ENCODE measurements around the gene ARL17B. TPM values are rescaled to one million over a fixed set of nuclear protein-coding genes. Genes with fewer than 3 reads are reported as not detected.
"Not testable (repeated sequence)": the region's sequence is repeated elsewhere in the genome, so short reads cannot be mapped to it uniquely, and the experiment has no call there.

ARL17B gene
- total RNA-seq, 1 donor from 2014 or later: not detected

DNA sequence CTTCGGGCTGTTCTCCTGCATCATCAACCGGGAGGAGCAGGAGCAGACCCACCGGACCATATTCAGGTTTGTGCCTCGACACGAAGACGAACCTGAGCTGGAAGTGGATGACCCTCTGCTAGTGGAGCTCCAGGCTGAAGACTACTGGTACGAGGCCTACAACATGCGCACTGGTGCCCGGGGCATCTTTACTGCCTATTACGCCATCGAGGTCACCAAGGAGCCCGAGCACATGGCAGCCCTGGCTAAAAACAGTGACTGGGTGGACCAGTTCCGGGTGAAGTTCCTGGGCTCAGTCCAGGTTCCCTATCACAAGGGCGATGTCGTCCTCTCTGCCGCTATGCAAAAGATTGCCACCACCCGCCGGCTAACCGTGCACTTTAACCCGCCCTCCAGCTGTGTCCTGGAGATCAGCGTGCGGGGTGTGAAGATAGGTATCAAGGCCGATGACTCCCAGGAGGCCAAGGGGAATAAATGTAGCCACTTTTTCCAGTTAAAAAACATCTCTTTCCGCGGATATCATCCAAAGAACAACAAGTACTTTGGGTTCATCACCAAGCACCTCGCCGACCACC is 117.1 kb downstream of the ARL17B start:
- H3K4me1 ChIP-seq; intact Hi-C loops (cut with DNase I); H3K27ac ChIP-seq; H3K36me3 ChIP-seq; H3K27me3 ChIP-seq; H3K9me3 ChIP-seq; DNase-seq (ENCODE audit: low spot score in 2 of 2); H3K4me3 ChIP-seq: not testable (repeated sequence)

DNA sequence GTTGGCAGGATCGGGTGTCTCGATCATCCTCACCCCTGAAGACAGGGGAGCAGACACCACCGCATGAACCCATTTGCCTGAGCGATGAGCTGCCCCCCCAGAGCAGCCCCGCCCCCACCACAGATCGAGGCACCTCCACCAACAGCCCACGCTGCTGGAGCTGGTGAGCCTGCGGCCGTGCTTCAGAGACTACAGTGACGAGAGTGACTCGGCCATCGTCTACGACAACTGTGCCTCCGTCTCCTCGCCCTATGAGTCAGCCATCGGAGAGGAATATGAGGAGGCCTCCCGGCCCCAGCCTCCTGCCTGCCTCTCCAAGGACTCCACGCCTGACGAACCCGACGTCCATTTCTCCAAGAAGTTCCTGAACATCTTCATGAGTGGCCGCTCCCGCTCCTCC is 117.6 kb downstream of the ARL17B start:
- H3K4me3 ChIP-seq; H3K9me3 ChIP-seq; H3K4me1 ChIP-seq; DNase-seq (ENCODE audit: low spot score in 2 of 2); H3K27ac ChIP-seq; H3K27me3 ChIP-seq; intact Hi-C loops (cut with DNase I); H3K36me3 ChIP-seq: not testable (repeated sequence)

DNA sequence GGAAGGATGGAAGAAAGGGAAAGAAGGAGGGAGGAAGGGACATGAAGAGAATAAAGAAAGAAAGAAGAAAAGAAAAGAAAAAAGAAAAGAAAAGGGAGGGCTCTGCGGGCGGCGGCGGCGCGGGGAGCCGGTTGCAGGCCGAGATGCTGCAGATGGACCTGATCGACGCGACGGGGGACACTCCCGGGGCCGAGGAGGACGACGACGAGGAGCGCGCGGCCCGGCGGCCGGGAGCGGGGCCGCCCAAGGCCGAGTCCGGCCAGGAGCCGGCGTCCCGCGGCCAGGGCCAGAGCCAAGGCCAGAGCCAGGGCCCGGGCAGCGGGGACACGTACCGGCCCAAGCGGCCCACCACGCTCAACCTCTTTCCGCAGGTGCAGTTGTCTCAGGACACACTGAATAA is 118.1 kb downstream of the ARL17B start:
- H3K4me3 ChIP-seq: peak overlapping the region in 1 of 2 donors; percentile 49

DNA sequence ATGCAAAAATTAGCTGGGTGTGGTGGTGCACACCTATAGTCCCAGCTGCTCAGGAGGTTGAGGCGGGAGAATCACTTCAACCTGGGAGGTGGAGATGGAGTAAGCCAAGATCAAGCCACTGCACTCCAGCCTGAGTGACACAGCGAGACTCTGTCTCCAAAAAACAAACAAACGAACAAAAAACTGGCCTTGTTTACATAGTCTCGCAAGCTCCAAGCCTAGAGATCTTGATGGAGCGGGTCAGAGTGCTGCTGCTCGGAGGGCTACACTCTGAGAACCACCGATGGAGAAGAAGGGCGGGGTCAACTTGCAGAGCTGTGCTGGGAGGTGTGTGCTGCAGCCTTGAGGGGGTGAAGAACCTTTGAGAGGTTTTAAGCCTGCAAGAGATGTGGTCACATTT is 130.2 kb downstream of the ARL17B start:
- H3K4me3 ChIP-seq; H3K9me3 ChIP-seq; H3K36me3 ChIP-seq; H3K4me1 ChIP-seq; DNase-seq (ENCODE audit: low spot score in 2 of 2); H3K27me3 ChIP-seq; intact Hi-C loops (cut with DNase I); H3K27ac ChIP-seq: not testable (repeated sequence)

More for the DNA sequence above, 118.1 kb downstream of the ARL17B start:
- DNase-seq (ENCODE audit: low spot score in 2 of 2); H3K36me3 ChIP-seq; H3K27me3 ChIP-seq; H3K4me1 ChIP-seq; intact Hi-C loops (cut with DNase I); H3K9me3 ChIP-seq; H3K27ac ChIP-seq: not testable (repeated sequence)

DNA sequence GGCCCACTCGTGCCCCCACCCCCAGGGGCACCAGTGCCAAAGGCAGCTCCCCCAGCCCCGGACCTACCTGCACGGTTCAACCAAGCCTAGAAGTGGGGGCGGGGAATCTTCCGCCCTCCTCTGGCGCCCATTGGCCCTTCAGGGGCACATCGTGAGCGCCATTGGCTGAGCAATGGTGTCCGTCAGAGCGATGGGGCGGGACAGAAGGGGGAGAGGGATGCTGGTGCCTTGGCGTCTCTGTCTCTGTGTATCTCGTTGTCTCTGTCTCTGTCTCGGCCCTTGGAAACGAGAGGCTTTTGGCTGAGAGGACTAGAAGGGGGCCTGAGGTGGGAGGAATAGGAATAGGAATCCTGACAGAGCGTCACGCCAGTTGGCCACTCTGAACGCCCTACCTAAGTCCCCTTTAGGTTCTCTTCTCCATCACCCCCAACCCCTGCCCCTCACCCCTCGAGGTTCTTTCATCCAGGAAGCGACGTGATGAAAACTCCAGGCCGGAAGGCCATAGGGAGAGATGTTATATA is 136.2 kb downstream of the ARL17B start:
- H3K27me3 ChIP-seq; H3K4me1 ChIP-seq; H3K36me3 ChIP-seq; H3K9me3 ChIP-seq; intact Hi-C loops (cut with DNase I): not testable (repeated sequence)
- H3K27ac ChIP-seq: peak overlapping the region in 1 of 2 donors; percentile 52
- peak; percentile 78 to 95 for DNase-seq (ENCODE audit: low spot score in 2 of 2)
- H3K4me3 ChIP-seq: peak overlapping the region; percentile 64 to 87

DNA sequence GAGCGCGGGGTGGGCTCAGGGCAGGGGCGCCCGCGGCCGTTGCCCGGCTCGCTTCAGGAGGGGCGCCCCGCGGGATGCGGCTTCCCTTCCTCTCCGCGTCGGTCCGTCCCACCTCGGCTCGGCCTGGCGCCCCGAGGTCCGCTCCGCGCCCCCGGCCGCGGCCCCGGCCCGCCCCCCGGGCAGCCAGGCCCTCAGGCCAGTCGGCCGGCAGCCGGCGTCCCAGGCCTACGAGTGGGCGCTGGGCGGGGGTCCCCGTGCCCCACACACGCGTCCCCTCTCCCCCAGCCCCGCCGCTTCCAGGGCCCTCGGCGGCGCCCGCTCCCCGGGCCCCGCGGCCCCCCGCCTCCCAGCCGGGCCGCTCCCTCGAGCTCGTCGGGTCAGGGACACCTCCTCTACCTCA is 136.7 kb downstream of the ARL17B start:
- H3K4me3 ChIP-seq: peak overlapping the region; percentile 64 to 87
- H3K9me3 ChIP-seq; intact Hi-C loops (cut with DNase I); DNase-seq (ENCODE audit: low spot score in 2 of 2); H3K27me3 ChIP-seq; H3K4me1 ChIP-seq; H3K27ac ChIP-seq; H3K36me3 ChIP-seq: not testable (repeated sequence)

Other genes starting within 250 kb of the ARL17B start
- gene KANSL1, start 168.3 kb downstream of the ARL17B start, total RNA-seq: 53.5 TPM
- gene LRRC37A, start 66.6 kb downstream of the ARL17B start, total RNA-seq: not detected
- gene LRRC37A2, start 150.7 kb upstream of the ARL17B start, total RNA-seq: 7.7 TPM
- gene ARL17A, start 217.9 kb upstream of the ARL17B start, total RNA-seq: 3.4 TPM
- 13.0 TPM for gene NSF, start 228.9 kb upstream of the ARL17B start, total RNA-seq

Measured in ascending aorta (tissue), 2 donors.